Suppressor macrophage treated with lipopolysaccharide for 4 hours (primary cell): ENCODE measurements around the gene CLDN14.
A peak's percentile ranks its signal among the peaks of the same experiment; 100 is the strongest.

Source experiments
- DNase-seq: peaks from one replicate; pipeline ENCODE4 v3.0.0-alpha.2; 2020

The CLDN14 gene, protein sequence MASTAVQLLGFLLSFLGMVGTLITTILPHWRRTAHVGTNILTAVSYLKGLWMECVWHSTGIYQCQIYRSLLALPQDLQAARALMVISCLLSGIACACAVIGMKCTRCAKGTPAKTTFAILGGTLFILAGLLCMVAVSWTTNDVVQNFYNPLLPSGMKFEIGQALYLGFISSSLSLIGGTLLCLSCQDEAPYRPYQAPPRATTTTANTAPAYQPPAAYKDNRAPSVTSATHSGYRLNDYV

DNA sequence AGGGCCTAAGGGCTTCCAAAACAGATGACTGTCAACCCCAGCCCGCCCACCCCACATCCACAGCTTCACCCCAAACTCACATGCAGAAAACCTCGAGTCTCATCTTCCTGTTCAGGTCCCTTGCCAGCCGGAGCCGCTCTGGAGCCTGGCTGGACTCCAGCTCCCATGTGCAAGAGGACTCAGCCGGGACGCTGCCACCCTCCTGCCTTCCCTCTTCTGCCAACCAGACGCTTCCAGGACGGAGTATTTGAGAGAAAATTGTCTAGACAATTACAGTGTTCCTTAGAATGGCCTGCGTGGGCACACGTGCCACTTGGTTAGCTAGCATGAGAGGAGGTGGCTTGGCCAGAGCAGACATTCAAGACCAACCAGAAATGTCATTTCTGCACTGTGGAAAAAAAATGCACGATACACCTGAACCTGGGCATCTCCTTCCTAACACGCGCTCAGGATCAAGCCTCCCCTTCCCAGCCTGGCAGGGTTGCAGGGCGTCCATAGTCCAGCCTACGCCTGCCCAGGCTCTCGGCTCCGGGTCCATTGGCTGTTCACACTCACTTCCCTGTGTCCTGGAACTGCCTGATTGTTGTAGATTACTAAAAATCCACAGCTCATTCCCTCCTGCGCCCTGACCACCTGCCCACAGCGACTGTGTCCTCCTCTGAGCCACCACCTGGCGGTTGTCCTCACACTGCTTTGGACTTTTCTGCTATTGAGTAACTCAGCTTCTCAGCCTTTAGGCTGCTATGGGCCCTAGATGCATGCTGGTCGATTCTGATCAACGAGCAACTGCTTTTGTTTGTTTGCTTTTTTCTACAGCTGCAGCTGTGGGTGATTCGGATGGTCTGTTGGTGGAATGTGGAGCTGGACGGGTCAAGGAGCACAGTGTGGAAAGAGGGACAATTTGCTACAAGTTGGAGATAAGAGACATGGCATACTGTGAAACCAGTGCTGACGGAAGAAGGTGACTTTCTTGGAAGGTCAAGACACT is at the start of gene CLDN14:
CLDN14 (minus strand) TSS at position 708 of the 988 bp plus-strand sequence. CDS start 18,427 bp downstream, outside the sequence.
- DNase-seq: no peak

DNA sequence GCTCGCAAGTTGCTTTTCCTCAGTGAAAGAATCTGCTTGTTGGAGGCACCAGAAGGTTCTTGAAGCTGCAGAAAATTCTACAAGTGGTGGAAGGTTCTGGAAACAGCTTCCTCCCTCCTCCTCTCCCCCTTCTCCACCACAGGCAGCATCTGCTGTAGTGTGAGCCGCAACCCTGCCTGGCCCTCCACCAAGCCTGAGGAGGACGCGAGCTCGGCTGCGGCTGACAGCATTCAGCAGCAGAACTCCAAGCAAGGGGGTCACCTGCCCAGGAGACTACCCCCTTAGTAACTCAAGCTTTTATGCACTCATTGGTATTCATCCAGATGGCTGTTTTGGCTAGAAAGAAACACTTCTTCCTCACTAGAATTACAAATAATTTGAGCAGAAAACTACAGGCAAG is 48.8 kb upstream of the CLDN14 start:
- DNase-seq: no peak

DNA sequence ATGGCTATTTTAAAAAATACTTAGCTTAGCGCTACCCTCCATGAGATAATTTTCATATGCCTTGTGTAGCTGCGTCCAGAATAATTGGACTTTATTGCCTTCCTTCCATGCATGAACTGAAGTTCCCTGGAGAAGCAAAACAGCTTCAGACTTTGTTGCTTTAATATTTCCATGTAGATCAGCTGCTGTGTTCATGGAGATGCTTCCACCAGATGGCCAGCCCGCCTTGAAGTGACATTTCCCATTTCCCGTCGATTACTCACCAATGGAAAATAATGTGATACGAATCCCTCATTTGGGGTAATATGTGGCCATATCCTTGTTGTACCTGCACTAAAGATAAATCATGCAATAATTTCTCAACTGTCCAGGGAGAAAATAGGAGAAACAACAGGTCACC is 47.4 kb upstream of the CLDN14 start:
- DNase-seq: no peak

GRCh38 chr21:36526104-36526503 is 46.2 kb upstream of the CLDN14 start:
- no peak for DNase-seq

- DNase-seq: no peak
Measured at GRCh38 chr21:36524477-36524876, 44.6 kb upstream of the CLDN14 start.

DNA sequence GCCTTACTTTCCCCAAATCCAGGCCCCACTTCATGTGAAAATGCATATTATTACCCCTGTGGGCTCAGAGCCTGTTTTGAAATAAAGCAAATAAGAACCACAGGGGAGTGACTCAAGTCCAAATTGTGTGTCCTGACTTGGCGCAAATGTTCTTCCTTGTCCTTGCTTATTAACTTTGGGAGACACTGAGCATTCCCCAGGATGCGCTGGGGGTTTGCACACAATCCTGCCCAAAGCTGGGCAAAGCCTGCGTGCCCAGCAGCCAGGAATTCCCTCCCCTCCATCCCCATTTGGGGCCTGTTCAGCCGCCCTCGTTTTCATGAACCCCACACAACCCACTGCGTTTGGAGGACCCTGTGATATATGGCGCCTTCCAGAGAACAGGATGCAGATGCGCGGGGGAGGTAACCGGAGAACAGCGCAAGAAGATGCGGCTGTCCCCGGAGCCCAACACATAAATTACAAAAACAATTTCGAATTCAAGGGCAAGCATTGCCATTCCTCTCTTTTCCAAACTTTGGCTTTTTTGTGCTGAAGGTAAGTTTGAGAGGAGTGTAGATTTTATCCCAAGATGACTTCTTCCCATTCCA is 42.4 kb upstream of the CLDN14 start:
- no peak for DNase-seq

DNA sequence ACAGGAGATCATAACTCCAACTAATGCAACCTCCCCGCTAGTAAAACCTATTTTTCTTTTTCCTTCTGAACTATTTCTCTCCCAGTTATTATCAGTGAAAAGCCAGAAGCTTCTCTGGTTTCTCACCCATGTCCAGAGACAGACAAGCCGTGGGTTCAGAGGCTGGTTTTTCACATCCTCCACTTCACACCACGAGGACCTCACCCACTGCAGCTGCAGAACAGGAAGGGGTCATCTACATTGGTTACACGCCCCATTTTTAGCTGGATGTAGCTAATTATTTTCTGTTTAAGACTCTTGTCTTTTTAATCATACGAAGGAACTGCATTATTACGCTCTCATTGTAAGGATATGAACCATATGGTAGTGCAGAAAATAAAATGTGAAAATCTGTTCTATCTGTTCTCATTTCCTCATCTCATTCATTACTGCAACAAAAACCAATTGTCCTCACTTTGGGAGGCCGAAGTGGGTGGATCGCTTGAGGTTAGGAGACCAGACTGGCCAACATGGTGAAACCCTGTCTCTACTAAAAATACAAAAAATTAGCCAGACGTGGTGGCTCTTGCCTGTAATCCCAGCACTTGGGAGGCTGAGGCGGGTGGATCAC is 39.1 kb upstream of the CLDN14 start:
- DNase-seq: no peak

- DNase-seq: no peak
Measured at GRCh38 chr21:36517366-36518075, 37.6 kb upstream of the CLDN14 start.

DNA sequence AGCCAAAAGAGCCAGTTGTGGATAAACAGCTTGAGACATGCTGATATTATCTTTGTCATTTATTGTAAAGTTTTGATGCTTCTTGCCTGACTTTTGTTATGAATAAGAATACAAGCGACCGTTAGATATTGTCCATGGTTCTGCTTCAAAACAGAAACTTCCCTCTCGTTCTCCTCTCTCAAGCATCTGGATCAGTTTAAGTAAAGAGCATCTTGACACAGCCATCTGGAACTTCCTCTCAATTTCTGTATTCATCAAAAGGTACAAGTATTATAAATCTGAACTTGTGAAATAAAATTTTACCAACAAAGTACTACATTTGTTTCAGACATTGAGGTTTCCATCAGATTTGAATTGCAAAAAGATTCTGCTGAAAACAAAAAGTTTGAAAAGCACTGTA is 36.4 kb upstream of the CLDN14 start:
- no peak for DNase-seq

- DNase-seq: no peak
Measured at GRCh38 chr21:36513430-36513829, 33.5 kb upstream of the CLDN14 start.

DNA sequence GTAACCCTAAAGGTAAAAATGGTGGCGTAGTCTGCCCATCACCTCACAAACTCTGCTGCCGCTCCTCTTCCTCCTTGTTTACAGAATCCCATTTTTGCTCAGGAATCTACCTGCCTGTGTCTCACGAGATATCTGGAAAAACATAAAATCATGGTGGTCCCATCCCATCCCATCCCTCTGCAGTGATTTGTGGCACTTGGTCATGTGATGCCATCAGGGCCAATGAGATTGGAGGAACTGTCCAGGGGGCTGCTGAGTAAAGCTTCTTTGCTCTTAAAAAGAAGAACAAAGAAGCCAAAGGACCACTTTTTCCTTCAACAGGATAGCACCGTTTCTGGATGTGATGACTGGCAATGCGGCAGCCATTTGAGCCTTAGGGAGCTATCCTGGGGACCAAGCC is 33.0 kb upstream of the CLDN14 start:
- no peak for DNase-seq

DNA sequence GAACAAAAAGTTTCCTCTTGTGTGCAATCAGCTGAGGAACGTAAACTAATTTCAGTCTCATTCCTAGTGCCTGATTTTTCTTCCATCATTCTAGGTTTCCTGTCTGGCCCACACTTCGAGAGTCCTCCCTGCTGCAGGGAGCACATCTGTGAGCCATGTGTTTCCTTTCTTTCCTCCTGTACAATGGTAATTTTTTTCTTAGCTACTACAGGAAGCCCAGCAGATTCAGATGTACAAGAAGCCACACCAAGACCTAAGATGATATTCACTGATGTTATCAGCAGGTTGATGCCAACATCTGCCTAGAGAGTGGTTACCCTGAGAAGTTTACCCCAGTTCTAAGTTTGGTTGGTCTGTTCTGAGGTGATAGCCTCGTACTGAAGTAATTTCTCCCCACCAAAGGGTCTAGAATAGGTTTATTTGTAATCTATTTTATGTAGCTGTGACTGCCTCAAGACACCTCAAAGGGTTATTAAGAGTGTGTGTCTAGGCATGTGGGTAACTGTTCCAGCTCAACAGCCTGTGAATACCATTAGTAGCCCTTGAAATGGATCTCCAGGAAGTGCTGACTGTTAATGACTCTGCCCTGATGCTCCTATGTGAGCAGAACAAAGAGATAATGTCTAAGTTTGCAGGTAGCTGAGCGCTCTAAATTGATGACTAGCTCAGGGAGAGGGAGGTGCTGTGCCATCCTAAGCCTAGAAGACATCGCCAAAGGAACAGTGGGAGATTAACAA is 31.7 kb upstream of the CLDN14 start:
- DNase-seq: no peak

DNA sequence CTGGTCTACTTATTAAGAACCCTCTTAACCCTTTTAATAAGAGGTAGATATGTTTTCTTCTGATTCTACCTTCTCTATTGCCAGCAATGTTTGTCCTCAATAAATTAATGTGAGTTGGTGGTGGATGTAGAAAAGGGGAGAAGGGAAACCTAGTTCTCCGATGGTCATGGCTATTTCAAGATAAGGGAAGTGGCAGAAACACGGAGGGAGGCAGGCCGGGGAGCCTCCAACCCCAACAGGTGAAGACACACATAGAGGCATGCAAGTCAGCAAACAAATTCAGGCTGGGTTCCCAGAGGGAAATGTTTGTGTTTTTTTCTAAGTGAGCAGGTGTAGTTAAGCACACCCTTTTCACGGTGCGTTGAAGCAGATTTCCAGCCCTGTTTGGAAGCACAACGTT is 31.0 kb upstream of the CLDN14 start:
- DNase-seq: no peak

GRCh38 chr21:36509973-36510664 is 30.2 kb upstream of the CLDN14 start:
- no peak for DNase-seq

- no peak for DNase-seq
Measured at GRCh38 chr21:36508948-36509347, 29.0 kb upstream of the CLDN14 start.

DNA sequence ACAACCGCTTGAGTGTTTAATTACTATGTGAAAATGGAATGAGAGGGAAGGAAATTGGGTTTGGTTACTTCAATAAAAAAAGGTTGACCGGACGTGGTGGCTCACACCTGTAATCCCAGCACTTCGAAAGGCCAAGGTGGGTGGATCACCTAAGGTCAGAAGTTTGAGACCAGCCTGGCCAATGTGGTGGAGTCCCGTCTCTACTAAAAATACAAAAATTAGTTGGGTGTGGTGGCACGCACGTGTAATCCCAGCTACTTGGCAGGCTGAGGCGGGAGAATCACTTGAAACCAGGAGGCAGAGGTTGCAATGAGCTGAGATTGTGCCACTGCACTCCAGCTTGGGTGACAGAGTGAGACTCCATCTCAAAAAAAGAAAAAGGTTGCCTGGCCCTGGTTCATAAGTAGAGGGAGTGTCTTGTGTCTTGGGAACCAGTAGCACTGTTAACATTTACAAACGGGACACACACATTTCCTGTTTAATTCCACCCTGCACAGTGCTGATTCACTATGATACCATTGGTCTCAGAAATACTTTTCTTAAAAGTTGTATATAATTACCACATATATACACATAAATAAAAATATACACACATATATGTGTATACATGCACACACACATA is 27.6 kb upstream of the CLDN14 start:
- DNase-seq: no peak

DNA sequence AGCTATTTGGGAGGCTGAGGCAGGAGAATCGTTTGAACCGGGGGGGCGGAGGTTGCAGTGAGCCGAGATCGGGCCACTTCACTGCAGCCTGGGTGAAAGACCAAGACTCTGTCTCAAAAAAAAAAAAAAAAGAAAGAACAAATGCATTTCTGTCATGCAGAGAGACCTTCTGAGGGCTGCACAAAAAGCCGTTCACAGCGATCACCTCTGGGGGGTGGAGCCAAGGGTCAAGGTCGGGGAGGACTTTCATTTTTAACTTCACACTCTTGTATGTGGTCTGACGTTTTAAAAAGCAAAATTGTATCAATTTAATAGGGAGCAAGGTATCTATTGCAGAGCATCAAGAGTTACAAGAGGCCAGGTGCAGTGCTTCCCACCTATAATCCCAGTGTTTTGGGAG is 26.6 kb upstream of the CLDN14 start:
- DNase-seq: no peak

DNA sequence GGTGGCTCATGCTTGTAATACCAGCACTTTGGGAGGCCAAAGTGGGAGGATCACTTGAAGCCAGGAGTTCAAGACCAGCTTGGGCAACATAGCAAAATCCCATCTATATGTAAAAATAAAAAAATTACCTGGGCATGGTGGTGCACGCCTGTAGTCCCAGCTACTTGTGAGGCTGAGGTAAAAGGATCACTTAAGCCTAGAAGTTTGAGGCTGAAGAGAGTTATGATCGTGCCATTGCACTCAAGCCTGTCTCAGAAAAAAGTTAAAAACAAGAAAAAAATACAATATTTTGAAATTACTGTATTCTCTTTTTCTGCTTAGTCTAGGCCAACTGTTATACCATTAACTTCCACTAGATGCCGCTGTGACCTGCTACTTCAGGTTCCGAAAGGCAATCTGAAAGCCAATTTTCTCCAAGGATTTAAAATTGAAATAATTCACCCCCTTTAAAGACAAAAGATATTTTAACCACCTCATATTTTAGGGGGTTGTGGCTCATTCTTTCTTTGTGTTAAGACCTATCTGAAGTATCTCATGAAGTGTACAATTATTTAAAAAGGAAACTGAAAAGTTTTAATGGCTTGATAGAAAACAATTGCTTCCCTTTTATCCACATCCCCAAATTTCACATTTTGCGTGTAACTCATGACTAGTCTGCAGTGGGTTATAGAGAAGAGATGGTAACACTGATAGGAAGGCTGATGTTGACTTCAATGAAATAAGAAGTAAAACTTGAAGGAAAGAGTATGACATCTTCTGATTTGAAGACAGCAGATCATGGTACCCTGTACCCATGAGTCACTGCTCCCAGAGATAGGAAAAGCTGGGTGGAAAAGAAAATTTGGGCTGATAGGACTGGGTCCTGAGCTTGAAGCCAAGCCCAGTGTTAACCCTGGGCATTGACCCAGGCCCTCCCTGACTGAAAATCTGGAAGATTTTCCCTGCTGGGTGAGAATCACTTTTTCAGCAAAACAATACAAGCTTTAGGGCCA is 24.4 kb upstream of the CLDN14 start:
- DNase-seq: peak; percentile 74

GRCh38 chr21:36502365-36502764 is 22.4 kb upstream of the CLDN14 start:
- DNase-seq: no peak

GRCh38 chr21:36501589-36501892 is 21.6 kb upstream of the CLDN14 start:
- DNase-seq: no peak
